H9 (cell line): Measurements from ENCODE around the gene C3. TPM values are rescaled to one million over a fixed set of nuclear protein-coding genes. Genes with fewer than 3 reads are reported as not detected.

ENCODE experiments used
- DNase-seq: peaks from one replicate; pipeline ENCODE4 v3.0.0-alpha.2; 2017
- H2AFZ ChIP-seq: one replicate; pipeline ENCODE4 v1.6.1; 2013; ENCODE audit warnings: mild to moderate bottlenecking, low read length, control low read depth, moderate library complexity
- H2AK5ac ChIP-seq: 2 replicates; pipeline ENCODE4 v1.6.1; 2013; ENCODE audit warnings: low read length, control low read depth, mixed read lengths; ENCODE audit not compliant: insufficient read length
- H2BK120ac ChIP-seq: one replicate; pipeline ENCODE4 v1.6.1; 2013; ENCODE audit warnings: low read depth, mild to moderate bottlenecking, low read length, control low read depth, inconsistent platforms; ENCODE audit not compliant: poor library complexity, severe bottlenecking
- H2BK12ac ChIP-seq: 2 replicates; pipeline ENCODE4 v1.6.1; 2013; ENCODE audit warnings: low read length, control low read depth, mixed read lengths, low read depth; ENCODE audit not compliant: insufficient read length
- H2BK15ac ChIP-seq: 2 replicates; pipeline ENCODE4 v1.6.1; 2013; ENCODE audit warnings: low read depth, low read length, control low read depth
- H2BK20ac ChIP-seq: one replicate; pipeline ENCODE4 v1.6.1; 2013; ENCODE audit warnings: low read depth, mild to moderate bottlenecking, low read length, control low read depth, inconsistent platforms; ENCODE audit not compliant: poor library complexity, severe bottlenecking
- H2BK5ac ChIP-seq: 2 replicates; pipeline ENCODE4 v1.6.1; 2013; ENCODE audit warnings: low read length, control low read depth, mixed read lengths; ENCODE audit not compliant: insufficient read length
- H3K14ac ChIP-seq: 2 replicates; pipeline ENCODE4 v1.6.1; 2013; ENCODE audit warnings: low read length, control low read depth; ENCODE audit not compliant: insufficient read depth
- H3K18ac ChIP-seq: 2 replicates; pipeline ENCODE4 v1.6.1; 2013; ENCODE audit warnings: low read depth, mild to moderate bottlenecking, mixed read lengths, low read length, control low read depth; ENCODE audit not compliant: insufficient read length
- H3K23ac ChIP-seq: 2 replicates; pipeline ENCODE4 v1.6.1; 2013; ENCODE audit warnings: low read length, control low read depth, mixed read lengths, low read depth; ENCODE audit not compliant: insufficient read length
- H3K23me2 ChIP-seq: 2 replicates; pipeline ENCODE4 v1.6.1; 2013; ENCODE audit warnings: low read depth, mild to moderate bottlenecking, mixed read lengths, low read length, control low read depth; ENCODE audit not compliant: insufficient read length, poor library complexity, severe bottlenecking
- H3K27ac ChIP-seq: 2 replicates; pipeline ENCODE4 v1.5.1; 2013; ENCODE audit warnings: low read length, control low read depth, mixed read lengths, low read depth; ENCODE audit not compliant: insufficient read length
- H3K27me3 ChIP-seq: 2 replicates; pipeline ENCODE4 v1.6.1; 2013; ENCODE audit warnings: low read length, control low read depth, inconsistent platforms; ENCODE audit not compliant: insufficient read depth
- H3K4ac ChIP-seq: 2 replicates; pipeline ENCODE4 v1.6.1; 2013; ENCODE audit warnings: low read depth, mild to moderate bottlenecking, control low read depth, inconsistent platforms, low read length, moderate library complexity
- H3K4me1 ChIP-seq: 2 replicates; pipeline ENCODE4 v1.6.1; 2013; ENCODE audit warnings: low read length, control low read depth, inconsistent platforms; ENCODE audit not compliant: insufficient read depth
- H3K4me2 ChIP-seq: 2 replicates; pipeline ENCODE4 v1.6.1; 2013; ENCODE audit warnings: low read length, control low read depth, mixed read lengths; ENCODE audit not compliant: insufficient read length, insufficient read depth
- H3K56ac ChIP-seq: 2 replicates; pipeline ENCODE4 v1.6.1; 2013; ENCODE audit warnings: low read depth, mild to moderate bottlenecking, mixed read lengths, low read length, control low read depth; ENCODE audit not compliant: insufficient read length
- H3K79me1 ChIP-seq: 2 replicates; pipeline ENCODE4 v1.6.1; 2013; ENCODE audit warnings: low read depth, mild to moderate bottlenecking, moderate library complexity, low read length, control low read depth, inconsistent platforms; ENCODE audit not compliant: insufficient read depth, poor library complexity, severe bottlenecking
- H3K79me2 ChIP-seq: 2 replicates; pipeline ENCODE4 v1.6.1; 2013; ENCODE audit warnings: low read length, control low read depth, inconsistent platforms; ENCODE audit not compliant: insufficient read depth
- H3K9ac ChIP-seq: 2 replicates; pipeline ENCODE4 v1.6.1; 2013; ENCODE audit warnings: low read length, control low read depth, mixed read lengths; ENCODE audit not compliant: insufficient read length; ENCODE audit errors: extremely low read depth
- H3K9me3 ChIP-seq: one replicate; pipeline ENCODE4 v1.6.1; 2013; ENCODE audit warnings: low read depth, low read length, inconsistent platforms; ENCODE audit not compliant: control insufficient read depth
- H3T11ph ChIP-seq: one replicate; pipeline ENCODE4 v1.6.1; 2013; ENCODE audit warnings: mild to moderate bottlenecking, low read length, control low read depth, inconsistent platforms
- H4K20me1 ChIP-seq: one replicate; pipeline ENCODE4 v1.6.1; 2013; ENCODE audit not compliant: control insufficient read depth, insufficient read length, insufficient read depth
- H4K5ac ChIP-seq: 2 replicates; pipeline ENCODE4 v1.6.1; 2013; ENCODE audit warnings: low read depth, mild to moderate bottlenecking, mixed read lengths, low read length, control low read depth; ENCODE audit not compliant: insufficient read length
- H4K8ac ChIP-seq: replicated peaks from 2 replicates; pipeline ENCODE4 v1.6.1; 2013; ENCODE audit warnings: low read length, control low read depth, mixed read lengths, low read depth; ENCODE audit not compliant: insufficient read length
- H4K91ac ChIP-seq: 2 replicates; pipeline ENCODE4 v1.6.1; 2013; ENCODE audit warnings: low read depth, mild to moderate bottlenecking, moderate library complexity, mixed read lengths, low read length, control low read depth; ENCODE audit not compliant: insufficient read length
- H3K27ac Mint-ChIP-seq, 3 experiments: 2 replicates in 2 of 3; 3 replicates in 1 of 3; pipeline ENCODE4 v1.8.0; 2020 to 2021; ENCODE audit warnings: mixed read lengths in 3 of 3, mild to moderate bottlenecking in 1 of 3, moderate library complexity in 1 of 3
- H3K27me3 Mint-ChIP-seq: 2 replicates; pipeline ENCODE4 v1.8.0; 2021; ENCODE audit warnings: low read depth, mild to moderate bottlenecking, moderate library complexity, mixed read lengths
- H3K36me3 Mint-ChIP-seq, 3 experiments: 2 replicates in 2 of 3; 3 replicates in 1 of 3; pipeline ENCODE4 v1.8.0; 2020 to 2021; ENCODE audit warnings: low read depth in 3 of 3, mixed read lengths in 3 of 3; ENCODE audit not compliant: insufficient read depth in 1 of 3
- H3K4me1 Mint-ChIP-seq, 2 experiments: 2 replicates each; pipeline ENCODE4 v1.8.0; 2020; ENCODE audit warnings: mixed read lengths in 2 of 2
- H3K4me3 Mint-ChIP-seq, 2 experiments: 2 replicates in 1 of 2; 3 replicates in 1 of 2; pipeline ENCODE4 v1.8.0; 2020 to 2021; ENCODE audit warnings: mild to moderate bottlenecking in 2 of 2, mixed read lengths in 2 of 2, moderate library complexity in 1 of 2
- H3K9me3 Mint-ChIP-seq, 2 experiments: 2 replicates in 1 of 2; 3 replicates in 1 of 2; pipeline ENCODE4 v1.8.0; 2020; ENCODE audit warnings: mild to moderate bottlenecking in 2 of 2, mixed read lengths in 2 of 2, moderate library complexity in 1 of 2
- whole genome bisulfite sequencing: extraction: QIAGEN DNeasy Blood & Tissue Kit; methylation state at CpG from one replicate; pipeline ENCODE4 v1.1.7; 2013; ENCODE audit warnings: missing lambda C conversion rate, low lambda C conversion rate, mixed read lengths; ENCODE audit not compliant: insufficient read length; ENCODE audit errors: extremely low coverage; 5-methylcytosine and 5-hydroxymethylcytosine counted together
- total RNA-seq: library from RNA; stranded (reverse); gene quantifications from 2 replicates; pipeline ENCODE4 v1.2.1, GENCODE V29; 2021
- TF ChIP-seq, protein P1 (sequence below): fragments of 200-600 bp; sonication (generic); conservative IDR thresholded peaks from 3 replicates; pipeline ENCODE4 v1.8.0; 2021; ENCODE audit warnings: antibody characterized with exemption, mild to moderate bottlenecking

C3 gene
- total RNA-seq, 1 experiment from 2014 or later: 5.9 TPM

DNA sequence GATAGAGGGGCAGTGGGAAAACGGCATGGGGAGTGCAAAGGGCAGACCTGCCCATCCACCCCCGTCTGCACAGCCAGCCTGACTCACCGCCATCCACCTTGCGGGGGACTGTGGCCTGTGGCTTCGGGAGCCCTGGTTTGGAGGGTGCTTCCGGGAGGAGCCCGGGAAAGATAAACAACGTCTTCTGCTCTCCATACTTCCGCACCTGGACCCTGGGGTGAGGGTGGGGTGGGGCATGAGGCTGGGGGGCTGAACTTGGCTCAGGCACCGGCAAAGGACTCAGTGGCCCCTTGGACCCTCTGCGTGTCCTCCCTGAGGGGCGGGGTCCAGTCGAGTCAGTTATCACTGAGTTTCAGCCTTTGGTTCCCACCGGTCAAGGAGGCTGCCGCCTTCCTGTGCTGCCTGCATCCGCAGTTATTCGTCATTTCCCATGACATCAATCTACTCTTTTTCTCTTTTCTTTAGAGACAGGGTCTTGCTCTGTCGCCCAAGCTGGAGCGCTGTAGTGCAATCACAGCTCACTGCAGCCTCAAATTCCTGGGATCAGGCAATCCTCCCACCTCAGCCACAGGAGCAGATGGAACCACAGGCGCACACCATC, 13.7 kb upstream of the C3 start:
- Histone ChIP-seq H3K4me1 (peaks cover 7% of the 10 kb centered on the region; the same call in 1 of the 2 replicates), H3K56ac (no peak overlapping the region), H2BK120ac (no peak overlapping the region), H2BK20ac (no peak overlapping the region), H3K4ac (no peak overlapping the region), H4K20me1 (peaks cover 2% of the 10 kb centered on the region), H3K9ac (no peak overlapping the region), H3K9me3 (no peaks in the 10 kb centered on the region), H3K18ac (no peak overlapping the region), H4K8ac (no peak overlapping the region), H3K27ac (no peak overlapping the region), H2BK12ac (no peak overlapping the region), H3K23ac (no peak overlapping the region), H3K4me2 (no peak overlapping the region), H2AK5ac (no peak overlapping the region), H4K5ac (no peak overlapping the region), H2BK5ac (no peak overlapping the region), H3K14ac (no peak overlapping the region), H2AFZ (no peak overlapping the region), H4K91ac (no peak overlapping the region), H3K79me2 (no peaks in the 10 kb centered on the region), H3K79me1 (no peaks in the 10 kb centered on the region), H3T11ph (no peak overlapping the region), H2BK15ac (no peak overlapping the region), H3K23me2 (peaks cover 20% of the 10 kb centered on the region), H3K27me3 (no peaks in the 10 kb centered on the region)
- Mint-ChIP-seq H3K9me3 (no peaks in the 10 kb centered on the region), H3K36me3 (peaks cover 5 to 16% (median 12%) of the 10 kb centered on the region in 3 experiments), H3K4me1 (peaks cover 27 to 42% of the 10 kb centered on the region in 2 experiments), H3K27ac (peak overlapping the region in 1 of 3 experiments; percentile 66; a peak in 2 of 7 replicates), H3K27me3 (no peaks in the 10 kb centered on the region), H3K4me3 (peak overlapping the region in 1 of 2 experiments; percentile 56; a peak in 1 of 5 replicates)
- TF ChIP-seq, protein P1, sequence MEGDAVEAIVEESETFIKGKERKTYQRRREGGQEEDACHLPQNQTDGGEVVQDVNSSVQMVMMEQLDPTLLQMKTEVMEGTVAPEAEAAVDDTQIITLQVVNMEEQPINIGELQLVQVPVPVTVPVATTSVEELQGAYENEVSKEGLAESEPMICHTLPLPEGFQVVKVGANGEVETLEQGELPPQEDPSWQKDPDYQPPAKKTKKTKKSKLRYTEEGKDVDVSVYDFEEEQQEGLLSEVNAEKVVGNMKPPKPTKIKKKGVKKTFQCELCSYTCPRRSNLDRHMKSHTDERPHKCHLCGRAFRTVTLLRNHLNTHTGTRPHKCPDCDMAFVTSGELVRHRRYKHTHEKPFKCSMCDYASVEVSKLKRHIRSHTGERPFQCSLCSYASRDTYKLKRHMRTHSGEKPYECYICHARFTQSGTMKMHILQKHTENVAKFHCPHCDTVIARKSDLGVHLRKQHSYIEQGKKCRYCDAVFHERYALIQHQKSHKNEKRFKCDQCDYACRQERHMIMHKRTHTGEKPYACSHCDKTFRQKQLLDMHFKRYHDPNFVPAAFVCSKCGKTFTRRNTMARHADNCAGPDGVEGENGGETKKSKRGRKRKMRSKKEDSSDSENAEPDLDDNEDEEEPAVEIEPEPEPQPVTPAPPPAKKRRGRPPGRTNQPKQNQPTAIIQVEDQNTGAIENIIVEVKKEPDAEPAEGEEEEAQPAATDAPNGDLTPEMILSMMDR: no peak
- WGBS: no CpG with 5 or more reads among the region's 20 CpGs
- no peak for DNase-seq
